ENCODE measurements around the gene GIMAP2. TPM values are rescaled to one million over a fixed set of nuclear protein-coding genes. Genes with fewer than 3 reads are reported as not detected.
"Not testable (repeated sequence)": the region's sequence is repeated elsewhere in the genome, so short reads cannot be mapped to it uniquely, and the experiment has no call there.

The GIMAP2 gene
- total RNA-seq, 2 donors from 2014 or later: not detected

DNA sequence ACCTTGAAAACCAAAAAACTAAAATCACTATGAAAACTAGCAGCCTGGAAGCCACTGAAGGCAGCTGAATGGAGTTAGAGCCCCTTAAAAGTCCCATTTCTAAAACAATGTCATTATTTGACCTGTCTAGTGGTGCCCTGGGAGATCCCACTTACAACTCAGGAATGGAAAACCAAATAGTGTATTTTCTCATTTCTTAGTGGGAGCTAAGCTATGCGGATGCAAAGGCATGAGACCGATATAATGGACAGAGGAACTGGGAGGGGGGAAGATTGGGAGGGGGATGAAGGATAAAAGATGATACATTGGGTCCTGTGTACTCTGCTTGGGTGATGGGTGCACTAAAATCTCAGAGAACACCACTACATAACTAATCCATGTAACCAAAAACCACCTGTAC is 9.8 kb upstream of the GIMAP2 start:
- no peaks in the 10 kb centered on the region for H3K36me3 Mint-ChIP-seq (ENCODE audit: low read depth)
- no peaks in the 10 kb centered on the region for H3K4me1 ChIP-seq (ENCODE audit: control insufficient read depth, insufficient read depth, low read length)
- no peaks in the 10 kb centered on the region for H3K4me1 Mint-ChIP-seq
- no peak for DNase-seq
- H3K27me3 Mint-ChIP-seq (ENCODE audit: insufficient read depth): peaks cover 4% of the 10 kb centered on the region
- WGBS, 2 experiments (ENCODE audit: insufficient coverage in 1 of 2, insufficient read length in 1 of 2): 75 to 90% methylated on average over 2 of the region's 2 CpGs
- peaks cover 38% of the 10 kb centered on the region for H3K9me3 Mint-ChIP-seq
- no peak overlapping the region for H3K4me3 ChIP-seq (ENCODE audit: low read length)
- H3K36me3 ChIP-seq (ENCODE audit: control insufficient read depth, insufficient read depth, low read length): no peaks in the 10 kb centered on the region
- no peaks in the 10 kb centered on the region for H3K27me3 ChIP-seq (ENCODE audit: control insufficient read depth, insufficient read depth, low read length, poor library complexity, severe bottlenecking)
- H3K27ac ChIP-seq (ENCODE audit: low read depth, low read length): no peak overlapping the region
- H3K9me3 ChIP-seq (ENCODE audit: control insufficient read depth, low read length): no peaks in the 10 kb centered on the region
- TF ChIP-seq, protein P1, sequence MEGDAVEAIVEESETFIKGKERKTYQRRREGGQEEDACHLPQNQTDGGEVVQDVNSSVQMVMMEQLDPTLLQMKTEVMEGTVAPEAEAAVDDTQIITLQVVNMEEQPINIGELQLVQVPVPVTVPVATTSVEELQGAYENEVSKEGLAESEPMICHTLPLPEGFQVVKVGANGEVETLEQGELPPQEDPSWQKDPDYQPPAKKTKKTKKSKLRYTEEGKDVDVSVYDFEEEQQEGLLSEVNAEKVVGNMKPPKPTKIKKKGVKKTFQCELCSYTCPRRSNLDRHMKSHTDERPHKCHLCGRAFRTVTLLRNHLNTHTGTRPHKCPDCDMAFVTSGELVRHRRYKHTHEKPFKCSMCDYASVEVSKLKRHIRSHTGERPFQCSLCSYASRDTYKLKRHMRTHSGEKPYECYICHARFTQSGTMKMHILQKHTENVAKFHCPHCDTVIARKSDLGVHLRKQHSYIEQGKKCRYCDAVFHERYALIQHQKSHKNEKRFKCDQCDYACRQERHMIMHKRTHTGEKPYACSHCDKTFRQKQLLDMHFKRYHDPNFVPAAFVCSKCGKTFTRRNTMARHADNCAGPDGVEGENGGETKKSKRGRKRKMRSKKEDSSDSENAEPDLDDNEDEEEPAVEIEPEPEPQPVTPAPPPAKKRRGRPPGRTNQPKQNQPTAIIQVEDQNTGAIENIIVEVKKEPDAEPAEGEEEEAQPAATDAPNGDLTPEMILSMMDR (conservative IDR thresholded peaks at IDR 0.05): no peak
- H3K9ac ChIP-seq (ENCODE audit: extremely low read depth, low read length, poor library complexity, severe bottlenecking): no peak overlapping the region
- no peak overlapping the region for H3K4me3 Mint-ChIP-seq
- no peak overlapping the region for H3K27ac Mint-ChIP-seq

DNA sequence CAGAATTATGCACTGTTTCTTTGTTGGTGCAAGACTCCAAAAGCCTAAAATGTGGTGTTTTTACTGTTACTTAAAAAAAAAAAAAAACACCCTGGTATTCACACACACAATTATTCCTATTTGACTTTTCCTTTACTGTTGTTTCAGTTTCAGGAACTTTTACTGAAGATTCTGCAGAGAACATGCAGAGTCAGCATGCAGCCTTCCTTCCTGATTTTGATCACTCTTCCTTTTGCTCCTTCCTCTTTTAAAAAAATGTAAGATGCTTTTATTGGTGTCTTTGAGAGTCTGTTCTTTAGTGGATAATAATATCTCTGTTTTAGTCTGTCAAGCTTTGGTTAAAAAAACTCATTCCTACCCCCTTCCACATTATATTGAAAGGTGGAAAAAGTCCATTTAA is 9.2 kb upstream of the GIMAP2 start:
- H3K27me3 ChIP-seq (ENCODE audit: control insufficient read depth, insufficient read depth, low read length, poor library complexity, severe bottlenecking); H3K9ac ChIP-seq (ENCODE audit: extremely low read depth, low read length, poor library complexity, severe bottlenecking); H3K36me3 Mint-ChIP-seq (ENCODE audit: low read depth); H3K9me3 ChIP-seq (ENCODE audit: control insufficient read depth, low read length); H3K27ac ChIP-seq (ENCODE audit: low read depth, low read length); H3K4me3 Mint-ChIP-seq; H3K4me1 Mint-ChIP-seq; H3K27me3 Mint-ChIP-seq (ENCODE audit: insufficient read depth); DNase-seq; H3K27ac Mint-ChIP-seq; H3K4me3 ChIP-seq (ENCODE audit: low read length); H3K4me1 ChIP-seq (ENCODE audit: control insufficient read depth, insufficient read depth, low read length); H3K36me3 ChIP-seq (ENCODE audit: control insufficient read depth, insufficient read depth, low read length): not testable (repeated sequence)
- peaks cover 38% of the 10 kb centered on the region for H3K9me3 Mint-ChIP-seq

DNA sequence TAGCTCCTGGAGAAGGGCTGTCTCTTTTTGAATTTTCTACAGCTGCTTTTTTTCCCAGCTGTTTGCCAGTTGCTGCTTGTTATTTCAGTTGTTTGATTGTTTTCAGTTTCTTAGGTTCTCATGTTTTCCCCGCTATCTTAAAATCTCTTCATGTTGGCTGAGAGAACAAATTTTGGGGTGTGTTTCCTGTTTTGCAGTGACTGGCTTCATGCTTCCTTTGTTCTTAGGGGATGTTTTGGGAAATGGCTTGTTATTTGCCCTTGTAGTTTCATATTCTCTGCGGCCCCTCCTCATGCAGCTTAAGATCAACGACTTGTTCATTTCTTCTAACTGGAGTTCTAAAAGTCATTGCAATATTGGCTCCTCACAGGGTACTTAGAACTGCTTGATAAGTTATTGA is 8.7 kb upstream of the GIMAP2 start:
- H3K27ac ChIP-seq (ENCODE audit: low read depth, low read length); H3K4me3 Mint-ChIP-seq; H3K27ac Mint-ChIP-seq; H3K4me1 Mint-ChIP-seq; H3K27me3 Mint-ChIP-seq (ENCODE audit: insufficient read depth); H3K27me3 ChIP-seq (ENCODE audit: control insufficient read depth, insufficient read depth, low read length, poor library complexity, severe bottlenecking); H3K9me3 ChIP-seq (ENCODE audit: control insufficient read depth, low read length); H3K36me3 Mint-ChIP-seq (ENCODE audit: low read depth); H3K9ac ChIP-seq (ENCODE audit: extremely low read depth, low read length, poor library complexity, severe bottlenecking); H3K4me3 ChIP-seq (ENCODE audit: low read length); DNase-seq; H3K4me1 ChIP-seq (ENCODE audit: control insufficient read depth, insufficient read depth, low read length); H3K36me3 ChIP-seq (ENCODE audit: control insufficient read depth, insufficient read depth, low read length): not testable (repeated sequence)
- 94% methylated on average over 3 of the region's 3 CpGs; no CpG with 5 or more reads in 1 of the 2 experiments for WGBS, 2 experiments (ENCODE audit: insufficient coverage in 1 of 2, insufficient read length in 1 of 2)
- peaks cover 38% of the 10 kb centered on the region for H3K9me3 Mint-ChIP-seq

DNA sequence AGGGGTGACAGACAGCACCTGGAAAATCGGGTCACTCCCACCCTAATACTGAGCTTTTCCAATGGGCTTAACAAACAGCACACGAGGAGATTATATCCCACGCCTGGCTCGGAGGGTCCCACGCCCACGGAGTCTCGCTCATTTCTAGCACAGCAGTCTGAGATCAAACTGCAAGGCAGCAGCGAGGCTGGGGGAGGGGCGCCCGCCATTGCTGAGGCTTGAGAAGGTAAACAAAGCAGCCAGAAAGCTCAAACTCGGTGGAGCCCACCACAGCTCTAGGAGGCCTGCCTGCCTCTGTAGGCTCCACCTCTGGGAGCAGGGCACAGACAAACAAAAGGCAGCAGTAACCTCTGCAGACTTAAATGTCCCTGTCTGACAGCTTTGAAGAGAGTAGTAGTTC is 6.9 kb upstream of the GIMAP2 start:
- Mint-ChIP-seq H3K27me3 (ENCODE audit: insufficient read depth) (peaks cover 14% of the 10 kb centered on the region), H3K9me3 (peaks cover 25% of the 10 kb centered on the region)
- not testable (repeated sequence) for H3K27ac ChIP-seq (ENCODE audit: low read depth, low read length); H3K36me3 ChIP-seq (ENCODE audit: control insufficient read depth, insufficient read depth, low read length); H3K4me3 ChIP-seq (ENCODE audit: low read length); DNase-seq; H3K9ac ChIP-seq (ENCODE audit: extremely low read depth, low read length, poor library complexity, severe bottlenecking); H3K9me3 ChIP-seq (ENCODE audit: control insufficient read depth, low read length); H3K27me3 ChIP-seq (ENCODE audit: control insufficient read depth, insufficient read depth, low read length, poor library complexity, severe bottlenecking); H3K36me3 Mint-ChIP-seq (ENCODE audit: low read depth); H3K4me1 ChIP-seq (ENCODE audit: control insufficient read depth, insufficient read depth, low read length); H3K4me3 Mint-ChIP-seq; H3K27ac Mint-ChIP-seq; H3K4me1 Mint-ChIP-seq
- 78 to 89% methylated on average over 7 to 11 of the region's 11 CpGs for WGBS, 2 experiments (ENCODE audit: insufficient coverage in 1 of 2, insufficient read length in 1 of 2)

DNA sequence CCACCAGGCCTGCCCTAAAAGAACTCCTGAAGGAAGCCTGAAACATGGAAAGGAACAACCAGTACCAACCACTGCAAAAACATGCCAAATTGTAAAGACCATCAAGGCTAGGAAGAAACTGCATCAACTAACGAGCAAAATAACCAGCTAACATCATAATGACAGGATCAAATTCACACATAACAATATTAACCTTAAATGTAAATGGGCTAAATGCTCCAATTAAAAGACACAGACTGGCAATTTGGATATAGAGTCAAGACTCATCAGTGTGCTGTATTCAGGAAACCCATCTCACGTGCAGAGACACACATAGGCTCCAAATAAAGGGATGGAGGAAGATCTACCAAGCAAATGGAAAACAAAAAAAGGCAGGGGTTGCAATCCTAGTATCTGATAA is 5.1 kb upstream of the GIMAP2 start:
- Mint-ChIP-seq H3K27me3 (ENCODE audit: insufficient read depth) (peaks cover 28% of the 10 kb centered on the region), H3K9me3 (peaks cover 24% of the 10 kb centered on the region)
- H3K4me1 Mint-ChIP-seq; H3K9me3 ChIP-seq (ENCODE audit: control insufficient read depth, low read length); DNase-seq; H3K9ac ChIP-seq (ENCODE audit: extremely low read depth, low read length, poor library complexity, severe bottlenecking); H3K27ac Mint-ChIP-seq; H3K4me3 Mint-ChIP-seq; H3K36me3 ChIP-seq (ENCODE audit: control insufficient read depth, insufficient read depth, low read length); H3K27ac ChIP-seq (ENCODE audit: low read depth, low read length); H3K4me1 ChIP-seq (ENCODE audit: control insufficient read depth, insufficient read depth, low read length); H3K4me3 ChIP-seq (ENCODE audit: low read length); H3K27me3 ChIP-seq (ENCODE audit: control insufficient read depth, insufficient read depth, low read length, poor library complexity, severe bottlenecking); H3K36me3 Mint-ChIP-seq (ENCODE audit: low read depth): not testable (repeated sequence)
- 80% methylated on average over 1 of the region's 2 CpGs; no CpG with 5 or more reads in 1 of the 2 experiments for WGBS, 2 experiments (ENCODE audit: insufficient coverage in 1 of 2, insufficient read length in 1 of 2)
